HG03175 (cell line): Measurements from ENCODE around the gene PAQR7.
"Not testable (repeated sequence)": the region's sequence is repeated elsewhere in the genome, so short reads cannot be mapped to it uniquely, and the experiment has no call there.

ENCODE experiments used
- ATAC-seq: cut with Tn5 transposase; IDR thresholded peaks from one replicate; pipeline ENCODE4 v1.9.1; 2021; ENCODE audit warnings: mild to moderate bottlenecking, moderate library complexity; ENCODE audit not compliant: unreplicated experiment

The PAQR7 gene

DNA sequence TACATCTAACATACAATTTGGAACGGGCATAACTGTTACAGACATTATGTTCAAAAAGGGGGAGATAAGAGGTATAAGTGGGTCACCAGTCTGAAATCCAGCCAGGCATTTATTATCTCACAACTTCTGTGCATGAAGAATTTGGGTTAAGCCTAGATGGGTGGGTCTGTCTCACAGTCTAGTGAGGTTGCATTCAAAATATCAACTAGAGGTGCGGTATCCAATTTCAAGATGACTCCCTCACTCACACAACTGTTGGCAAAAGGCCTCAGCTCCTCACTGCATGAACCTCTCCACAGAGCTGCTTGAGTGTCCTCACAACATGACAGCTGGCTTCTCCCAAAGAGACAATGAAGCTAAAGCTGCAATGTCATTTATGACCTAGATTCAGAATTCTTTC lies 21.0 kb downstream of the PAQR7 start:
- ATAC-seq = no peak

DNA sequence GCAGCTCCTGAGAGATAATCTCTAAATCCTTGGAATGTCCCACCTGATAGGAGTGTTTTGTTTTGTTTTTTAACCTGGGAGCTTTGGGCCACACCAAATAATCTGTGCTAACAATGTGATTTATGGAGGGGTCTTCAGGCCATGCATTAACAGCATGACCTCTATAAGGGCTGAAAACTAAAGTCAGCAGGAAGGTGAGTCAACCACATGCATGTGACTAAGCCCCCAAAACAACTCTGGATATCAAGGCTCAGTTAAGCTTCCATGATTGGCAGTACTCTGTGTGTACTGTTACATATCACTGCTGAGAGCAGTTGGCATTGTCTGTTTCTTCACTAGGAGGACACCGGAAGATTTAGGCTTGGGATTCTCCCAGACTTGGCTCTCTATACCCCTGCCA lies 27.0 kb downstream of the PAQR7 start:
- ATAC-seq = no peak

DNA sequence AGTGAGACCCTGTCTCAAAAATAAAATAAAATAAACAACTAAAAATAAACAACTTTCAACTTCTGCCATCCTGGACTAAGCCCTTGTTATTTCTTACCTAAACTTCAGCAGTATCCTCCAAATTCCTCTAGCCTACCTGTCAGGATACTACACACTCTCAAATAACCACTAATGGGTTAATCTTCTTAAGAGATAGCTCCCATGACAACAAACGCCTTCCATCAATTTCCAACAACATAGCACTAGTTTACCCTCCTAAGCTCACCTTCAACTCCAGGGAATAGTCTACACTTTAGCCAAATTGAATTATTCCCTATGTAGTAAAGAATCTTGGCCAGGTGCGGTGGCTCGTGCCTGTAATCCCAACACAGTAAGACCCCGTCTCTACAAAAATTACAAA lies 27.6 kb downstream of the PAQR7 start:
- ATAC-seq = no peak

DNA sequence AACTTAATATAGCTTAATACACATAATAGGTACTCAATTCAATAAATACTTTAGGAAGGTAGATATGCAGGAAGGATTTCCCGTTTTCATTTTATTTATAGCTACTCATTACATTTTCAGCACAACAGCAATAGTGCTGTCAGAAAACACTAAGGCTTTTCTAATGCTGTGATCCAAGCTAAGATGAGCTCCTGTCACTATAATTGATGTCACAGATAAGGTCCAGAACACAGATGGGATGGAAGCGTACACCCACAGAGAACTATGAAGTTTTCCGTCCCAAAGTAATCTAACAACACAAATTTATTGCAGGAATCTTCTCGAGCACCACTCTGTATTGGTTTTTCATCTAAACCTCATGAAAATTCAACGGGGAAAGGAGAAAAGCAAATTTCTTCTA lies 29.8 kb downstream of the PAQR7 start:
- no peak for ATAC-seq

DNA sequence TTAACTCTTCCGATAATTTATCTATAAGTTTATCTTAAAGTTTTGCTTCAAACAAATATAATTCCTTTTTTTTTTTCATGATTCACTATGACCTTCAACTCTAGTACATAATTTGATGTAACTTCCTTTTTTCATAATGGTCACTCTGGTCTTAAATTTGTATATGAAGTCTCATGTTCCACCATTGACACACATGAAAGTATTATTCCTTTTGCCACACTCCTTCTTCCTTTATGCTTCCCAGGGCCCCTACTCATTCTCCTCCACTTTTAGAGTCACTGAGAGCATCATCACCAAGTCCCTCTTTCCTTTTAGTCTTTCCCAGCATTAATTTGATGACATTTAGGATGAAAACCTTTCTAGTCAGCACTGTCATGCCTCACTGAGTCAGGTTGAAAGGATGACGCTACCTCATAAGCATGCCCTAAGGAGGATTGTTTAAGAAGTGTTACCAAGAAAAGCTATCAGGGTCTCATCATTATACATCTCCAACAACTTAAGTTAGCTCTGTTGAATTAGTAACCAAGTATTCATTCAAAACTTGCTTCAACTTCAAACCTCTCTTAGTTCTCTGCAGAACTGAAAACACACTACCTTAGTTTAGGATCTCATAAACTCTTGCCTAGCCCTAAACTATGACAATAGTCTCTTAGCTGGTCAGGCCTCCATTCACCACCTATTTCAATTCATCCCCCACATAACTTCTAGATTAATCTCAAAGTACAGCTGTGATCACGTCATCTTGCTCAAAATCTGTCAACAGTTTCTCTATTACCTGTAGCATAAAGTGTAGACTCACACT lies 30.8 kb downstream of the PAQR7 start:
- ATAC-seq = no peak

DNA sequence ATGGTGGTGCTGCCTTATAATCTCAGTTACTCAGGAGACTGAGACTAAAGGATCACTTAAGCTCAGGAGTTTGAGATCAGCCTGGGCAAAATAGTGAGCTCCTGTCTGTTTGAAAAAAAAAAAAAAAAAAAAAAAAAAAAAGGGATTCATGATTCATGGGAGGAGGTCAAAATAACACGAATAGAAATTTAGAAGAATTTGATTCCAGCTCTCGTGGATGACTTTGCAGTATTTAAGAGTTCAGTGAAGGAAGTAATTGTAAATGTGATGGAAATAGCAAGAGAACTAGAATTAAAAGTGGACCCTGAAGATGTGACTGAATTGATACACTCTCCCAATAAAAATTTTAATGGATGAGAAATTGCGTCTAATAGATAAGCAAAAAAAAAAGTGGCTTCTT lies 32.0 kb downstream of the PAQR7 start:
- no peak for ATAC-seq

DNA sequence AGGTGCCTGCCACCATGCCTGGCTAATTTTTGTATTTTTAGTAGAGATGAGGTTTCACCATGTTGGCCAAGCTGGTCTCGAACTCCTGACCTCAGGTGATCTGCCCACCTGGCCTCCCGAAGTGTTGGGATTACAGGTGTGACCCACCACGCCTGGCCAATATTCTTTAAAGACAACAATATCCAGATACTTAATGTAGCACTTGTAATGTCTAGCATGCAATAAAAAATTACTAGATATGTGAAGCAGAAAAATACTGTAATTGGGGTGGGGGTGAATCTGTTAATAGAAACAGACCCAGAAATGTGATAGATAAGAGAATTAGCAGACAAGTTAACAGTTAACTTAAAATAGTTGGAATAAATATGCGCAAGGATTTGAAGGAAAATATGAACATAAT lies 35.7 kb downstream of the PAQR7 start:
- ATAC-seq = not testable (repeated sequence)

DNA sequence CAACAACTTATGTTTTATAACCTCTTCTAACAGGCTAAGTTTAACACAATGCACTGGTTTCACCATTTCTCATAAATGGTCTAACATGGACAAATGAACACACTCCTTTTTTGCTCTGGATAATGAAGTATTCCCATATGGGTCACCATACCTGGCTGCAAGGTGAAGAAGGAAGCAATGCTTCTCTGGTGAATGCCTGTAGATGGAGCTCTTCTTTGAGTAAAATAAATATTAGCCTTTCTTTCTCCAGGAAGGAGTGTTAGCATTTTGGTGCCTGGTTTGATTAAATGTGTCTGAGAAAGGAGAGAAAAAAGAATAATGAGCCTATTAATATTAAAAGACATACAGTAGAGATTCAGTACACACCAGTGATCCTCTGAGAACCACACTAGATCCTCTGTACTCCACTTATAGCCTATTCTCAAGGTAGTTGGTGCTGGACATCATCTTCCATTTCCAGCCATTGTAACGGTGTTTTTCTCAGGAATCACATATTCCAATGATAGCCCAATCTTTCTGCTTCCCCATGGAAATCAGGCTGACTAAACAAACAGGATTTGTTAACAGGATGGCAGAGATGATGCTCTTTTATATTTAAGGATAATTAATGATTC lies 38.1 kb downstream of the PAQR7 start:
- no peak for ATAC-seq

DNA sequence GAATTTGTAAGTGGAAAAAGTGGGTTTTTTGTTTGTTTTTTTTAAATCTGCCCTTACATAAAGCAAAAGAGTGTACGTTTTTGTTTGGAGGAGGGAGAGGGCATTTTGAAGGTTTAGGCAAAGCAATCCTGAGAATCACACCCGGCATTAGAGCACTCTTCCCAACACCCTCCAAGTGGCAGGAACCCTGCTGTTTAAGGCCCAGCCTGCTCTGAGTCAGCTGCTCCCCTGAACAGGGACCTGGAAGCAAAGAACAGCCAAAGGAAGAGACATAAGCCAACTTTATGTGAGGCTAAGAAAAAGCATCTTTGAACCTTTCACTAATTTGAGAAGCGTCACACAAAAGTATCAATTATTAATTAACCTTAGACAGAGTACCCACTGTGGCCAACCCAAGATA lies 38.8 kb downstream of the PAQR7 start:
- no peak for ATAC-seq

DNA sequence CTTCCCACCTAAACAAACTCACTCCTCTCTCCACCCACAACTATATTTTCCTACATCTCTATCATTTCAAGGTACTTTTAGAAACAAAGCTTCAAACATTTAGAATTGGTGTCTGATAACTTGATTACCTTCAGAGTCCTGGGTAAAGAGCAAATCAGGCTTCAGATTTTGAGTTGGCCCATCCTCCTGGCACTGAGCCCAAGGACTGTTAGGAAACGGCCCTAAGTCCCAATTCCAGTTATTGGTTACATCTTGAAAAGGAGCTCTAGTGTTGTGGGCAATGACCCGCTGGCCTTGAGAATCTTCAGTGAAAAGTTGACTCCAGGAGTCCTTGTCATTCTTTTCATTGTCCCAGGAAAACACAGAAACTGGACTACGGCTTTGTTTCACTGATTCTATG lies 40.6 kb downstream of the PAQR7 start:
- no peak for ATAC-seq

DNA sequence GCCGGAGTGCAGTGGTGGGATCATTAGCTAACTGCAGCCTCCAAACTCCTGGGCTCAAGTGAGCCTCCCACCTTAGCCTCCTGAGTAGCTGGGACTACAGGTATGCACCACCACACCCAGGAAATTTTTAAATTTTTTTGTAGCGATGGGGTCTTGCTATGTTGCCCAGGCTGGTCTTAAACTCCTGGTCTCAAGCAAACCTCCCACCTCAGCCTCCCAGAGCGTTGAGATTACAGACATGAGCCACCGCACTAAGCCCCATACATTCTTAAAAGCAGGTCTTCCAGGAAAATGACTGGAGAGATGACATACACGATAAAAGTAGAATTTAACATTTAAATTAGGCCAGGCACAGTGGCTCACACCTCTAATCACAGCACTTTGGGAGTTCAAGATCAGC lies 42.4 kb downstream of the PAQR7 start:
- ATAC-seq = no peak

DNA sequence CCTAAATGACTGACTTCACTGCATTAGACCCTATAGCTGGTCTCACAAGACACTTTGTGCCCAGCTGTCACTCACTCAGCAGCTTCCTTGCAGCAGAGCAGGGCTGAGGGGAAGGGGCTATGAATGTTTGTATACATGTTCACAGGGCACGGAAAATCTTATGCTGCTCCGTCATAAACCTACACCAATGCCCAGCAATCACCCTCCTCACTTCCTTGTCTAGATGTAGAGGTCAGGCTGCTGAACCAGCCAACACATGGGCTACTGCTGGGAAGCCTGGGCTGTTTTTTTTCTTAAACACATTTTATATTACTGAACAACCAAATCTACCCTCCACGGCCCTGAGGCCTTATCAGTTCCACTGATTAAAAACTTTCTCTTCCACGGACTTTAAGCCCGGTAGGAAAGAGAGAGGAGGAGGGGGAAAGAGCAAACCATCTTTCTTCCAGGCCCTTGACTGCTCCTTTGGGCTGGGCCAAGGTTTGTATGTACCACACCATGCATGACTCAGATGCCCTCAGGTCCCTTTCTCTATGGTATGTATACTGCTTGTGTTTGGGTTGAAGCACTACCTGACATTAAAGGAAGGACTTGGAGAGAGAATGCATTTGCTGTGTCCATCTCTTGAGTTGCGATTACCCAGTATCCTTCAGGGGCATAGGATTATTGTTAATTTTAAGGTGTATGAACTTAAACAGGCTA lies 43.0 kb downstream of the PAQR7 start:
- ATAC-seq = no peak

DNA sequence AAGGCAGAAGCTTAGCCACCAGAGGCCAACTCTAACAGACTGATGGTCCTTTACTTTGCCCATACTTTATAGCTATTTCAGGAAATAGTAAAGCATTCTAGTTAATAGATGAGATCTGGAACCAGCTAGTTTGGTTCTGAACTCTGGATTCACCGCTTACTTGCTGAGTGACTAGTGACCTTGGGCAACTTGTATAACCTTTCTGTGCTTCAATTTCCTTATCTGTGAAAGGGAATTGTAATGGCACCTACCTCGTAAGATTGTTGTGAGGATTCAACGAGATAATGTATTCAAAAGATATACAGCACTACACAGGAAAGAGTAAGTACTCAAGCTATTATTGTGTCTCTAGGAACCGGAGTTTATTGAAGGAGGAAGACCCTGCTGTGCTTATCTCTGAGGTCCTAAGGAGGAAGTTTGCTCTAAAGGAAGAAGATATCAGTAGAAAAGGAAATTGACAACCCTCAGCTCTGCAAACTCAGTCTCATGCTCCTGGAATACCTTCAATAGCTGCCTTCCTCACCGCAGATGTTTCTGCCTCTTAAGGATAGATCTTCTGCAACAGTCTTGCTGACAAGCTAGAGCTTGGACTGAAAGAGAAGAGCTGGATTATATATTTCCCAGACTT lies 43.8 kb downstream of the PAQR7 start:
- ATAC-seq = no peak

DNA sequence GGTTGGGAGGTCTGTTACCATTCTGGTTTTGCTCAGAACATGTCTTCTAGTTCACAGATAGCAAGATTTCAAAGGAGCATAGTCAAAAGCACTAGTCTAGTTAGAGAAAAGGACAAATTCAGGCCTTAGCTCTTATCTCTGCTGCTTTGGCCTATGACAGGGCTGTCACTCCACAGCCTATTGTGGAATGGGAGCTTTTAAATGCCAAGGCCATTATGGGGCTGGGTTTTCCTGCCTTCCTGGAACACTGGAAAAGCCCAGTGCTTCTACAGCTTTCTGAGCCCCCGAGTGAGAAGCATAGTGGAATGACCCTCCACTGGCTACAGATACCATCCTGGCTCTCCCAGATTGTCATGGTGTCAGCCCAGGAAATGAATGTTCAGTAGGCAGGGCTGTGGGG lies 46.5 kb downstream of the PAQR7 start:
- ATAC-seq = no peak

DNA sequence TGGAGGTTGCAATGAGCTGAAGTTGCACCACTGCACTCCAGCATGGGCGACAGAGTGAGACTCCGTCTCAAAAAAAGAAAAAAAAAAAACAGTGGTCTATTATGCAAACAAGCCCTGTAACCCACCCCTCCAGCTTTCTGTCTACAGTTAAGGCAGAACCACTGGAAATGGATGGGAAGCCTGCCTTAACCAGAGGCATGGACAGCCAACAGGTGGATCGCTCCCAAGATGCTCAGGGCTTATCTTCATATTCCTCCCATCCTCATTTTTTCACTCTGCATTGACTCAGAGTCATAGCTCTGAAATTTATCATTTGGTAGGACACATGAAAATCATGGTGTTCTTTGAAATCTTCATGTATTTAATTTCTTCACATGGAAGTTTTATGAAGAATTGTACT lies 47.0 kb downstream of the PAQR7 start:
- ATAC-seq = no peak

DNA sequence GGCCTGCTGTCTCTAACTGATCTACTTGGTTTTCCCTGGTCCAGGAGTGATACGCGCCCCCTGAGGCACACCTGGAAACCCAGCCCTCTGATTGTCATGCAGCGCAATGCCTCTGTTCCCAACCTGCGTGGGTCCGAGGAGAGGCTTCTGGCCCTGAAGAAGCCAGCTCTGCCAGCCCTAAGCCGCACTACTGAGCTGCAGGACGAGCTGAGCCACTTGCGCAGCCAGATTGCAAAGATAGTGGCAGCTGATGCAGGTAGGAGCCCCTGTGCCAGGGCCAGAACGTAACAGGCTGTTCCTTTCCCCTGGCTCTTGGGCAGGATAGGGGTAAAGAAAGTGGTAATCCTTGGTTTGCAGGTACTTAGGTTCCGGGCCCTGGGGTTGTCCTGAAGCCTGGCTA lies 48.9 kb downstream of the PAQR7 start:
- ATAC-seq = no peak

DNA sequence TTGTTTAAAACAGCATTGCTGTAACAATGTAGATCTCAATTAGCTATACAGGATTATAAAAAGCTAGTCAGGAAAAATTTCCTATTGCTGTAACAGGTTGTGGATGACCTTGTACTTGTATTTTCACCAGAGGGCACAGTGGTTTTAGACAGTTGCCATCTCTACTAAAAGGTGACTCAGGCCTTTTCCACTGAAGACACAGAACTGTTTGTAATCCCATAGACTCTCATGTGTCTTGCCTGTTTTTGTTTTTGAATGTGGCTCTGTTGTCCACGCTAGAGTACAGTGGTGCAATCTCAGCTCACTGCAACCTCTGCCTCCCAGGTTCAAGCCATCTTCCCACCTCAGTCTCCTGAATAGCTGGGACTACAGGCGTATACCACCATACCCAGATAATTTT lies 49.9 kb downstream of the PAQR7 start:
- no peak for ATAC-seq

DNA sequence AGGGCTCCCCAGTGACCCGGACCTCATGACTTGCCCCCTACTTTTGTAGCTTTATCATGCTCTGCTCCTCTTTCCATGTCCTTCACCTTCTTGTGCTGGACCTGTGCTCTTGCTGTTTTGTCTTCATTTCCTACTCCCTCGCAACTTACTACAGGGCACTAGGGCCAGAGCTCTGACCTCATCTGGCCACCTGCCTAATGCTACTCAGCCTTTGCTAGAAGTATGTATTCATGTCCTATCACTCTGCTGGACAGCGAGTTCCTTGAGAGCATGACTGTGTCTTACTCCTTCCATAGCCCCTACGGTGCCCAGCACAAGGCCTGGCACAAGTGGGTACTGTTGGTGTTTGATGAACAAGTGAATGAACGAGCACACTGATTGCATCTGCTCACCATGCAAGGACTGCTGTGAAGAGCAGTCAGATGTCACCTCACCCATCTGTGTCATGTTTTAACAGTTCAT lies 53.8 kb downstream of the PAQR7 start:
- no peak for ATAC-seq

DNA sequence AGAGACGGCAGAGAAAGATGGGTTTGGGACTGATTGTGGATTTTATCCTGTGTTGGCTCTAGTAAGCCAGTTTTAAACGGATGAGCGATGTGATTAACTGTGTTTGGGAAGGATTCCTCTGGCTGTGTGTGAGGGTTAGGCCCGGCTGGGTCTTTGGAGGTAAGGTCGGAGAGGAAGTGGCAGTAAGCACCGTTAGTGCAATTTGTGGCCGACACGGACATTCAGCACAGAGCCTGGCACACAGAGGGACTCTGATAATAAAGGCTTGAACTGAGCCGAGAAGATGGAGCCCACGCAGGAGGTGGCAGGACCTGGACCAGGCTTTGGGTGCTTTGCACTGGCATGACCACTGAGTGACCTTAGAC lies 54.4 kb downstream of the PAQR7 start:
- ATAC-seq = no peak

DNA sequence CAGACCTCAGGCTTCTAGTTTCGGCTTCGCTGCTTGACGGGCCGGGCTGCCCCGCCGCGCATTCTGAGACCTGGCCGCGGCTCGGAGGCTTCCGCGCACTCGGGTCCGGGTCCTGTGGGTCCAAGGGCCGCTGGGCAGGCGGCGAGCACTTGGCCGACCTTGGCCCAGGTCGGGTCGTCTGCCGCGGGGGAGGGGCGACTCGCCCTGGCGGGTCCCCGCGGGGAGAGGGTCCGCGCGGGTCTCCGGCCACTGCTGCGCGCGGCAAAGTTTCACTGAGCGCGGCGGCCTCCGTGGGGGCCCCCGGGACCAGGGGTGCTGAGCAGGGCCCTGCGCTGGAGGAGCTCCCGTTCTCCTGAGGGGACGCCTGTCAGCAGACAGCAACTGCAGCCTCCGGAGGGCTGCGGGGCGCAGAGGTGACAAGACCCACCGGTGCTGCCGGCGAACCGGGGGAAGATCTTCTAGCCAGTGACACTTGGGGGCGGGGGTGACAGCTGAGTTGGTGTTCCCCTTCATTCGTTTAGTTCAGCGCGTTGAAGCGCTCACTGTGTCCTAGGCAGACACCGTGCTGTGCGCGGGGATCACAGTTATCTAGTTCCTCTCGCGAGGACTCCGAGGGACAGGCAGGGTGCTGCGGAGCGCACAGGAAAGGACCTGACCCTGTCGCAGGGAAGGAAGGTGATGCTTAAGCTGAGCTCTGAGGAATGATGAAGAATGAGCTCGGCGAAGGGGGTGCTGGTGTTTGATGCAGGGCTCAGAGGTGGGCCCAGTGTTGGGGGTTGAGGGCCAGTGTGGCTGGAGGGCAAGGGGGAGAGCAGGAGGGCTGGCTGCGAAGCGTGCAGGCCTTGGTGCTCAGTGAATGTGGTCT lies 55.0 kb downstream of the PAQR7 start:
- peak; percentile 47 for ATAC-seq
